Measurements from ENCODE around the gene ABCC12. TPM values are rescaled to one million over a fixed set of nuclear protein-coding genes. Genes with fewer than 3 reads are reported as not detected.

Gene ABCC12
- total RNA-seq, 4 donors from 2014 or later: not detected

DNA sequence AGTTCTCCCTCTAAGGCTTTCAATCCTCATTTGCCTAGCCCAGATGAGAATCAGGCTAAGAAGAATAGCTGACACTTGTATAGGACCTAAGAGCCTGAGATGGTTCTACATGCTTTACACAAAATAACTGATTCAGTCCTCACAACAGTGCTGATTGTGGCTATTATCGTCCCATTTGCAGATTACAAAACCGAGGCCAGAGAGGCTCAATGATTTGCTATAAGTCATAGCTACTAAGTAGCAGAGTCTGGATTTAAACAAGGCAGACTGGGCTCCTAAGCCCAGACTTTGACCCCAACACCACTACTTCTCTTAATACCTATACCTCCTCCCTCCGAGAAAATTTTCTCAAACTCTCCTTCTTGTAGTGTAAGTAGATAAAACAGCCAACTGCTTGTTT, 23.1 kb downstream of the ABCC12 start:
- ATAC-seq (ENCODE audit: low FRiP score): no peak
- TF ChIP-seq CTCF (IDR thresholded peaks at IDR 0.05): no peak

GRCh38 chr16:48131201-48131935, 24.4 kb downstream of the ABCC12 start:
- ATAC-seq (ENCODE audit: low FRiP score) (no peak), DNase-seq (ENCODE audit: low spot score) (no peak)
- no peak for TF ChIP-seq CTCF (IDR thresholded peaks at IDR 0.05)

More for the DNA sequence above, 23.1 kb downstream of the ABCC12 start:
- no peak for DNase-seq (ENCODE audit: low spot score)

- no peak for TF ChIP-seq CTCF (IDR thresholded peaks at IDR 0.05)
- no peak for DNase-seq (ENCODE audit: low spot score)
- no peak for ATAC-seq (ENCODE audit: low FRiP score)
These were observed 25.9 kb downstream of the ABCC12 start for GRCh38 chr16:48129926-48130325.

- TF ChIP-seq CTCF (IDR thresholded peaks at IDR 0.05): no peak
- ATAC-seq (ENCODE audit: low FRiP score): no peak
- DNase-seq (ENCODE audit: low spot score): no peak
These were observed 27.0 kb downstream of the ABCC12 start for GRCh38 chr16:48128769-48129168.

DNA sequence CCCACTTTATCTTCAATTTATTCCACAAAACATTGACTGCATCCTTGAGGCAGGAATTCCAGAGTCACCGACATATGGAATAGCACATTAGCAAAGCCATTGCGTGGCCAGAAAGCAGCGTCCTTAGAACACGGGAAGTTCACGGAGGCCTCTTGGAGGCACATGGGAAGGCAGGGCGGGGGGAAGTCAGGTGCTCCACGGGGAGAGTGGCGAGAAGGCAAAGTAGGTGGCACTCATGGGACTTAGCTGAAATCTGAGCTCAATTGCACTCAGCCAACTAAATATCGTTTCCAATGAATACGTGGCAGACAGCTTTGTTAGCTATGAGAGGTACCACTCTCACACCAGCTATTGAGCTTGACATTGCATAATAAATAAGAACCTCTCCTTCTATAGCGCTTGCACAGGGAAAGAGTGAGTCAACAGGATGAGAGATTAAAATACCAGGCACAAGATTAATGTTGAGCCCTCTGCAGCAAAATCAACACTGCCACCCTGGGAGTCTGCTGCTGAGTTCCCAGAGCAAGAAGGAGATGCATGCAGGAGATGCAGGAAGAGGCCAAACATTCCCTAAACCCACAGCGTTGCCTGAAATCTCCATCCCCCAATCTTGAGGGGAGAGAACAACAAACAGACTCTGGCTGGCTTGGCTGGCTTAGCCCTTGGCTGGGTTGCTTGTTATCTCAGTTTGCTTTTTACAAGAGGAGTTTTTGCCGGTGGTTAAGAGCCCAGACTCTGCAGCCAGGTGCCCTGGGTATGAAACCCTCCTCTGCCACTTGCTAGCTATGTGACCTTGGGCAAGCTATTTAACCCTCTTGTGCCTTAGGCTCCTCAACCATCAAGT, 28.8 kb downstream of the ABCC12 start:
- DNase-seq (ENCODE audit: low spot score): no peak
- TF ChIP-seq CTCF (IDR thresholded peaks at IDR 0.05): no peak
- no peak for ATAC-seq (ENCODE audit: low FRiP score)

DNA sequence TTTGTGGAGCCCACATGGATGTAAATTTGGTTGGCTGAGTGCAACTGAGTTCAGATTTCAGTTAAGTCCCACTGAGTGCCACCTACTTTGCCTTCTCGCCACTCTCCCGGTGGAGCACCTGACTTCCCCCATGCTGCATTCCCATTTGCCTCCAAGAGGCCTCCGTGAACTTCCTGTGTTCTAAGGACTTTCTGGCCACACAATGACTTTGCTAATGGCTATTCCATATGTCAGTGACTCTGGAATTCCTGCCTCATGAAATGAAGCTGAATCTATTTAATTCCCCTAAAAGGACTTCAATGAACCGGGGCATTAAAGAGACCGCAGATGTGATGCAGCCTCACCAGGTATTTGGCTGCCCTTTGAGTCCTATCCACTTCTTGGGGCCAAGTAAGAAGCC, 29.9 kb downstream of the ABCC12 start:
- no peak for TF ChIP-seq CTCF (IDR thresholded peaks at IDR 0.05)
- DNase-seq (ENCODE audit: low spot score) (no peak), ATAC-seq (ENCODE audit: low FRiP score) (no peak)
